Ureter (tissue), 1 donor: ENCODE measurements around the gene KLLN. TPM values are rescaled to one million over a fixed set of nuclear protein-coding genes. Genes with fewer than 3 reads are reported as not detected.
A peak's percentile ranks its signal among the peaks of the same experiment; 100 is the strongest.
"Not testable (repeated sequence)": the region's sequence is repeated elsewhere in the genome, so short reads cannot be mapped to it uniquely, and the experiment has no call there.

Source experiments
- DNase-seq: peaks from one replicate; pipeline ENCODE4 v3.0.0-alpha.2; 2020; ENCODE audit warnings: low spot score
- total RNA-seq: library from RNA; stranded (reverse); gene quantifications from one replicate; pipeline ENCODE4 v1.2.4, GENCODE V29; 2023
- donor health status: DM: yes; HTN: yes; CAD: no.

The KLLN gene, protein sequence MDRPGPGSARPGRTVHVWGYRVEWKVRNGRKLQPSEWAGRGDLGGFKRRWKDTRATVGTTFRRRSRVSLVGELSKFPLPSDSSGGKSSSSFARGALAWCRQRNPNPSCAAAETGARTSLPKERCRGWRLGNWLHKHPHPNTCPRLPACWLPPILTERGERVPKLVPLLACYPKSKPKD
- 2.1 TPM for total RNA-seq

DNA sequence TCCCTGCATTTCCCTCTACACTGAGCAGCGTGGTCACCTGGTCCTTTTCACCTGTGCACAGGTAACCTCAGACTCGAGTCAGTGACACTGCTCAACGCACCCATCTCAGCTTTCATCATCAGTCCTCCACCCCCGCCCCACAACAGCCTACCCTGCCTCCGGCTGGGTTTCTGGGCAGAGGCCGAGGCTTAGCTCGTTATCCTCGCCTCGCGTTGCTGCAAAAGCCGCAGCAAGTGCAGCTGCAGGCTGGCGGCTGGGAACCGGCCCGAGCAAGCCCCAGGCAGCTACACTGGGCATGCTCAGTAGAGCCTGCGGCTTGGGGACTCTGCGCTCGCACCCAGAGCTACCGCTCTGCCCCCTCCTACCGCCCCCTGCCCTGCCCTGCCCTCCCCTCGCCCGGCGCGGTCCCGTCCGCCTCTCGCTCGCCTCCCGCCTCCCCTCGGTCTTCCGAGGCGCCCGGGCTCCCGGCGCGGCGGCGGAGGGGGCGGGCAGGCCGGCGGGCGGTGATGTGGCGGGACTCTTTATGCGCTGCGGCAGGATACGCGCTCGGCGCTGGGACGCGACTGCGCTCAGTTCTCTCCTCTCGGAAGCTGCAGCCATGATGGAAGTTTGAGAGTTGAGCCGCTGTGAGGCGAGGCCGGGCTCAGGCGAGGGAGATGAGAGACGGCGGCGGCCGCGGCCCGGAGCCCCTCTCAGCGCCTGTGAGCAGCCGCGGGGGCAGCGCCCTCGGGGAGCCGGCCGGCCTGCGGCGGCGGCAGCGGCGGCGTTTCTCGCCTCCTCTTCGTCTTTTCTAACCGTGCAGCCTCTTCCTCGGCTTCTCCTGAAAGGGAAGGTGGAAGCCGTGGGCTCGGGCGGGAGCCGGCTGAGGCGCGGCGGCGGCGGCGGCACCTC is at the start of gene KLLN, which contains the start of gene PTEN:
TSS of gene KLLN (minus strand) at position 481 of the 891 bp plus-strand sequence. CDS start 1,046 bp downstream, outside the sequence.
TSS of gene PTEN (plus strand) at position 573 of the 891 bp plus-strand sequence. CDS start 845 bp downstream, outside the sequence.
- peak; percentile 93 for DNase-seq

DNA sequence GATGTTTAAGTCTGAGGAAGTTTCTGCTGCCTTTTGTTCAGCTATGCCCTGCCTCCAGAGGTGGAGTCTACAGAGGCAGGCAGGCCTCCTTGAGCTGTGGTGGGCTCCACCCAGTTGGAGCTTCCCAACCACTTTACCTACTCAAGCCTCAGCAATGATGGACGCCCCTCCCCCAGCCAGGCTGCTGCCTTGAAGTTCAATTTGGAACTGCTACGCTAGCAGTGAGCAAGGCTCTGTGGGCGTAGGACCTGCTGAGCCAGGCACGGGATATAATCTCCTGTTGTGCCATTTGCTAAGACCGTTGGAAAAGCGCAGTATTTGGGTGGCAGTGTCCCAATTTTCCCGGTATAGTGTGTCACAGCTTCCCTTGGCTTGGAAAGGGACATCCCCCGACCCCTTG is 40.1 kb upstream of the KLLN start:
- DNase-seq = not testable (repeated sequence)

DNA sequence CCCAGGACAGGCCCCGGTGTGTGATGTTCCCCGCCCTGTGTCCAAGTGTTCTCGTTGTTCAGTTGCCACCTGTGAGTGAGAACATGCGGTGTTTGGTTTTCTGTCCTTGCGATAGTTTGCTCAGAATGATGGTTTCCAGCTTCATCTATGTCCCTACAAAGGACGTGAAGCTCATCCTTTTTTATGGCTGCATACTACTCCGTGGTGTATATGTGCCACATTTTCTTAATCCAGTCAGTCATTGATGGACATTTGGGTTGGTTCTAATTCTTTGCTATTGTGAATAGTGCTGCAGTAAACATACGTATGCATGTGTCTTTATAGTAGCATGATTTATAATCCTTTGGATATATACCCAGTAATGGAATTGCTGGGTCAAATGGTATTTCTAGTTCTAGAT is 34.6 kb upstream of the KLLN start:
- DNase-seq = not testable (repeated sequence)

DNA sequence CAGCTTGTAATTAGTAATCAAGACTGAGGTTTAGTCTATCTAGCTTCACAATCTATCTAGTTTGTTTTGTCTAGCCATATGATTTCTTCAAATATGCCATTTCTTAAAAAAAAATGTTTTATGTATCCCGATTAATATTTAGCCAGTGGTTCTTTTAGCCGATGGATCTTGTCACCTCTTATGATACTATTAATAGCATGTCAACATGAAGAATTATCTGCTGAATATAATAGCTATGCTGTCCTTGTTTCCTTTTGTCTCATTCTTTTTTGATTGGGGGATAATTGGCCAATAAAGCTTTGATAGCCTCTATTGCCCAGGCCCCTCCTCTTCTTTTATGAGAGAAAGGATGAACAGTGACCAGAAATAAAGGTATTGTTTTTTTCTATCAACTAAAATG is 32.9 kb upstream of the KLLN start:
- no peak for DNase-seq

DNA sequence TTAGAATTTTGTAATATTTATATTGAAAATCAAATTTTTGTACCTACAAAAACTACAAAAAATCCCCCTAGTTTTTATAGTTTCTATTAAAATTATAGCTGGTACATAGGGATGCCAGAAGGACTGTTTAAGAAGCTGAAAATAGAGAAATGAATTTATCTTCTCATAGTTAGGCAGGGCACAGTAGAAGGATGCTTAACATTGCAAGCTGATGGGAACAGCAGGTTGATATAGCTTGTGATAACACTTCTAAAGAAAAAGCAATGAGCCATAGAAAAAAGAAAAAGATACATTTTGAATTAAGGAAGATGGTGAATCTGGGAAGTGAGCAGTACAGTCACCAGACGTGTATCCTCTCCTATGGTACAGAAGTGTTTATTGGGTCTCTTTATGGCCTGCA is 32.1 kb upstream of the KLLN start:
- DNase-seq = no peak

DNA sequence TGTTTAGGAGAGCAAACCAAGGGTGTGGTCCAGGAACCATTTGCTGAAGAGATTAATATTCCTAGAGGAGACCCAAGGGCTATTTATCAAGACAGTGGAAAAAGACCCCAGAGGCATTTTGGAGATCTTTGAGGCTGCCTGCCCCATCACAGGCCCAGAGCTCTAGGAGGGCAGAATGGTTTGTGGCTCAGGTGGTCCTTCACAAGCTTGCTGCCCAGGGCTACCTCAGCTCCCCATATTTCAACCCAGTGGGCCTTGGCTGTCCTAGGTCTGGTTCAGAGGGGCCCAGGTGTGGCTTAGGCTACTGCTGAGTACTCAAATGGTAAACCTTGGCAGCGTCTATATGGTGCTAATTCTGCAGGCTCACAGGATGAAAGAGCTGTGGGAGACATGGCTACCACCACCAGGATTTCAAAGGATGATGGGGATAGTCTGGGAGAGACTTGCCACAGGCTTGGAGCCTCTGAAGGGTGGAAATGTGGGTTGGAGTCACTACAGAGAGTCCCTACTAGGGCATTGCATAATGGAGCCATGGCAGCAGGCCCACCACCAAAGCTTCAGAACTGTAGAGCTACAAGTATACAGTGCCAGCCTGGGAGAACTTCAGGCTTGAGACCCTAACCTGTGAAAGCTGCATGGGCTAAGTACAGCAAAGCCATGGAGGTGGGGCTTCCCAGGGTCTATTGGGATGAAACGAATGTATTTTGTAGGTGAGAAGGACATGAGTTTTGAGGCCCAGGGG is 24.4 kb upstream of the KLLN start:
- no peak for DNase-seq

DNA sequence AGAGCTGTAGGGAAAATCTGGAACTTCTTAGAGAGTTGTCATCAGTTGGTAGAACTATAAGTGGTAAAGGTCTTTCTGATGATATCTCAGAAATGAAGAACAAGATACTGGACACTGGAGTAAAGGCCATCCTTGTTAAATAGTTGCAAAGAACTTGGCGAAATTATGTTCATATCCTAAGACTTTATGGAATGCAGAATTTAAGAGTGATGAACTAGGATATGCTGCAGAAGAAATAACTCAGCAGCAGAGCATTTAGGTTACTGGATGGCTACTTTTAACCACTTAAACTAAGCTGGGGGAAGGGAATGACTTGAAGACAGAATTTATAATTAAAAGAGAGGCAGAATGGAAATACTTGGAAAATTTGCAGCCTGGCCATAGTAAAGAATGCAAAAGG is 23.8 kb upstream of the KLLN start:
- DNase-seq = no peak

DNA sequence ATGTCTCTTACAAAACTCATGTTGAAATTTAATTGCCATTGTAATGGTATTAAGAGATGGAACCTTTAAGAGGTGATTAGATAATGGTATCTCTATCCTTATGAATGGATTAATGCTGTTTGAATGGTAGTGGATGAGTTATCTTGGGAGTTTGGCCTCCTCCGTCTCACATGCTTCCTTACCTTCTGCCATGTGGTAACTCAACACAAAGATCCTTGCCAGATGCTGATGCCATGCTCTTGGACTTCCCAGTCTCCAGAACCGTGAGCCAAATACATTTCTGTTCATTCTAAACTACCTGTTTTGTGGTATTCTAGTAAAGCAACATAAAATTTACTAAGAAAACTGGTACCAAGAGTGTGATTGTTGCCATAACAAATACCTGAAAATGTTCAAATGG is 23.3 kb upstream of the KLLN start:
- DNase-seq = no peak

DNA sequence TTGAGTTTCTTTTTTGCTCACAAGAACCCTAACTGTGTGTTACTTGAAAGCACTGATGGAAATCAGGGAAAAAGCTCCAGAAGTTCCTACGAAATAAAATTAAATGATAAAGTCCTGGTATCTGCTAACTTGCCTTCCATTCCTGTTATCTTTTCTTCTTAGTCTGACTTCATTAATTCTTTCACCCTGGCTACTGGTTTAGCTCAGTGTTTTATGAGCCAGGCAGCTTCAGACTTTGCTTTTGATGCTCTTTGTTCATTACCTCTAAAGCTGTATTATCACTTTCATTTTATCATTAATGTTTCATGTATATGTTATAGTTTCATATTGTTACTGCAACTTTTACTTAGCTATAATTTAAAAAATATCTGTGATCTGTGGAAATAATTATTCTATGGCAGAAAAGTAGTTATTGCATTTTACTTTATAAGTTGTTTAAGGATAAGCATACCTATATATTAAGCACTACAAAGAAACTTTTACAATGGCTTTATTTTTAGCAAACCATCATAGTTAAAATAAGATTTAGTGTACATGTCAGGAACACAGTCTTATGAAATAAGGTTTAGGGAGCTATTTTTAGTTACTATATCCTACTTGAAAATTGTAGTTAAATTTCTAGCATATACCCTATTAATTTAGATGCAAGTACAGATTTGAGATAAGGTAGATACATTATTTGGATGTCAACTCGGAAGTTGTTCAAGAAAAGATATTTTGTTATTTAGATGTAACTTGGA is 19.4 kb upstream of the KLLN start:
- DNase-seq = no peak

DNA sequence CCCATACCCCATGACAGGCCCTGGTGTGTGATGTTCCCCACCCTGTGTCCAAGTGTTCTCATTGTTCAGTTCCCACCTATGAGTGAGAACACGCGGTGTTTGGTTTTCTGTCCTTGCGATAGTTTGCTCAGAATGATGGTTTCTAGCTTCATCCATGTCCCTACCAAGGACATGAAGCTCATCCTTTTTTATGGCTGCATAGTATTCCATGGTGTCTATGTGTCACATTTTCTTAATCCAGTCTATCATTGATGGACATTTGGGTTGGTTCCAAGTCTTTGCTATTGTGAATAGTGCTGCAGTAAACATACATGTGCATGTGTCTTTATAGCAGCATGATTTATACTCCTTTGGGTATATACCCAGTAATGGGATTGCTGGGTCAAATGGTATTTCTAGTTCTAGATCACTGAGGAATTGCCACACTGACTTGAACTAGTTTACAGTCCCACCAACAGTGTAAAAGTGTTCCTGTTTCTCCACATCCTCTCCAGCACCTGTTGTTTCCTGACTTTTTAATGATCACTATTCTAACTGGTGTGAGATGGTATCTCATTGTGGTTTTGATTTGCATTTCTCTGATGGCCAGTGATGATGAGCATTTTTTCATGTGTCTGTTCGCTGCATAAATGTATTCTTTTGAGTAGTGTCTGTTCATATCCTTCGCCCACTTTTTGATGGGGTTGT is 18.2 kb upstream of the KLLN start:
- DNase-seq = not testable (repeated sequence)

DNA sequence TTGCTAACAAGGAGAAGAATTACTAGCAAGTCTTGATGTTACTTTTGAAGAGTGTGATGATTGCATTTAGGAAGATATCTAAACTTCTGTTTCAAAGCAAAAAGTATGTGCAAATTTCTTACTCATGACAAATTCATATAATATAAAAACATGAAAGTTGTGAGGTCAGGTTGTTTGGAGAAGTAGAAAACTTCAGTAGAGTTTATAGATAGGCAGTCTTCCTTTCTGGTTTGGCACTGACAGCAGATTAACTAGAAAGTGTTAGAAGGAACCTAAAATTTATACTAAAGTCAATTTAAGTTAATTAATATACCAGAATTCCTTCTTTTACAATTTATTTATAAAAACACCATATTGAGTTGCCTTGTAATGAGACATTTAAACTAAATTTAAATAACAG is 17.0 kb upstream of the KLLN start:
- DNase-seq = no peak

DNA sequence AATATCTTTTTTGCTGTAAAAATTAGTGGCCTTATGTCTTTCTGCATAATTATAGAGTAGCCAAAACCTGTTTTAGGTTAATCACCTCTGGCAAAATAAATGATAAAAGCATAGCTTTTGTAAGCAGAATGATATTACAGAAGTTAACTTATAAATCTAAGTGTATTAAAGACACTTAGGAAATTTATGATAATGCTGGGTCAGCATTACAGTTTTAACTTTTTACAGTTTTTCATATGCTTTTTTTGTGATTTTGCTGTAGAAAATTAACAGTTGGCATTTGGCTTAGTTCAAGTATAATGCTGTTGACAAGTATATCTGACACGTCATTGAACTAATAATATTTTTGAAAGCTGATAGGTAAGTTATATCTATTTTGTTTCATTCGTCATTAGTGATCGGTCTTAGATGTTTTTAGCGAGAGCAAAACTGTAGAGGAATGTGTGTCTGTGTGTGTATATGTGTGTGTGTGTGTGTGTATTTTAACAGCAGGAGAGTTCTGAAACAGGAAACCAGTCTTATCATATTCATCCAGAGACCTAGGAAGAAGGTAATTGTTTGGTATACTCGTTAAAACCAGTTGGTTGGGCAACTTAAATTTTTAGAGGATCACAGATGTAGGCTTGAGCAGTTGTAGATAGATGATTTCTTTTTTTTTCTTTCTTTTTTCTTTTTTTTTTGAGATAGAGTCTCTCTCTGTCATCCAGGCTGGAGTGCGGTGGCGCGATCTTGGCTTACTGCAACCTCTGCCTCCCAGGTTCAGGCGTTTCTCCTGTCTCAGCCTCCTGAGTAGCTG is 15.5 kb upstream of the KLLN start:
- no peak for DNase-seq

DNA sequence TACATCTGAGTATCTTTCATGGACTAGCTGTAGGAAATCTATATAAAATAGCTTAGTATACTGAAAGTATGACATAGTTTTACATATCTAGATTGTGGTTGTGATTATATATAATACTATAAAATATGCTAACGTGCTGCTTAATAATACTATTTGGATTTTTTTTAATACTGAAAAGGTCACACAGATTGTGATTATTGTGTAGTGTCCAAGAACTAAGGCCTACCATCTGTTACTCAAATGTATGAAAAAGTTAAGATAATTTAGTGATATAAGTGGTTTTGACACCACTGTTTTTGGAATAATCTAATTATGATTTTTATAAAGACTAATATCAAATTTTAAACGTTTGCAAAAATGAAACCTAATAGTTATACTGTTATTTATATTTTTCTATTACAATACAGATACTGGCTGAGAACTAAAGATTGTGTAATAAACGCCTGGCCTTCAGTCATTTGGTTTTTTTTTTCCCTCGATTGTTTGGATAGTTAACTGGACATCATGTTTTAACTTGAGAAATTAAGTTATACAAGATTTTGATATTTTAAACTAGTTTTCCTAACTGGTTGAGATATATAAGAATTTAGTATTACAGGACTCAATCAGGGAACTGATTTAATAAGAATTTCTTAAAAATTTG is 12.7 kb upstream of the KLLN start:
- DNase-seq = no peak

DNA sequence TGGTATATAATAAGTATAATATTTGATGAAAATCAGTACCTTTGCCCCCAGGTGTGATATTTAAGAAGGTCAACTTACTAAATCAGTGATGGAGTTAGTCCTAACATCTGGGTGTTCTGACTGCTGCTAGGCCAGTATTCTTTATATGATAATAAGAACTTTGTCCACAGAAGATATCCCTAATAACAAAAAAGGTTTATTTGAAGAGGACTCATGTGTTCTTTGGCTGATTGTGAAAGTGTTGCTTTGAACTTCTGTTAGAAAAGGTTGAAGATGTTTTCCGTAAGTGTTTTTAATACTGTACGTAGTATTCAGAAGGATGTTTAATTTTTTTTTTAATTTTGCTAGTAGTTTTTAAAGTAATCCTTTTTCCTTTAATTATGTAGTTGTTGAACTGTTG is 10.3 kb upstream of the KLLN start:
- DNase-seq = no peak

DNA sequence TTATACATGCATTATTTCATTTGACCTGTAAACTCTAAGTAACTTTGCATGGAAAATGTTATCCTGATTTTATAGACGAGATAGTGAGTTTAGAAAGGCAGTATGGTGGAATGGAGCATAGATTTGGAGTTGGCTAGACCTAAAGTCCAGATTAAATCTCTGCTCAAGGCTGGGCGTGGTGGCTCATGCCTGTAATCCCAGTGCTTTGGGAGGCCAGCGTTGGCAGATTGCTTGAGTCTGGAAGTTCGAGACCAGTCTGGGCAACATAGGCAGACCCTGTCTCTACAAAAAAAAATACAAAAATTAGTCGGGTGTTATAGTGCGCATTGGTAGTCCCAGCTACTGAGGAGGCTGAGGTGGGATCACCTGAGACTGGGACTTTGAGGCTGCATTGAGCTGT is 9.5 kb upstream of the KLLN start:
- DNase-seq = no peak

DNA sequence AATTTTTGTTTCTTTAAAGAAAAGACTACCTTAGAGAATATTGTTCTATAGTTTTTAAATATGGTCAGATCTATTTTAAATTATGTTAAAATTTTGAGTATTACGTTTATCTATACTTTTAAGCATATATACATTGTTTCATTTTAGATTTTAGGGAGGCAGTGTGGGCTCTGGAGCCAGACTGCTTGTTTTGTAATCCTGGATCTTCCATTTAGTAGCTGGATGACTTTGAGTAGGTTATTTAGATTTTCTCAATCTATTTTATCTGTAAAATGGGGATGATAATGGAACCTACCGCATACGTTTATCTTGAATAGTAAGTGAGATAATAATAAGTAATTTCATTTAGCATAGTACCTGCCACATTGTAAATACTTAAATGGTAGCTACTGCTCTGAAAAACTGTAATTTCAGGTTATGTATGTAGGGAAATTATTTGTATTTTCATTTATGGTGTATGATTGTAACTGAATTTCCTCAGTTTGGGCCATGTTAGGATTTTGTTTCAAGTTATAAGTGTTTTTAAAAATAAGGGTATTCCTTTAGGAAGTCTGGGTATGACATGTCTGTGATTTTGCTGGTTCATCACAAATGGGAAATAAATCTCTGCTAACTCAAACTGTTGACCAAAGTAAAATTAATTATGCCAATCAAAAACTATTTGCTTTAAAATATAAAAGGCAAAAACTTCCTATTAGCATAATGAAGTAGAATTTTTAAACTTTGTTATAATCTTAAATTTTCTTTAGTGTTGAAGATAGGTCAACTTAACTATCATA is 6.6 kb upstream of the KLLN start:
- DNase-seq = no peak

DNA sequence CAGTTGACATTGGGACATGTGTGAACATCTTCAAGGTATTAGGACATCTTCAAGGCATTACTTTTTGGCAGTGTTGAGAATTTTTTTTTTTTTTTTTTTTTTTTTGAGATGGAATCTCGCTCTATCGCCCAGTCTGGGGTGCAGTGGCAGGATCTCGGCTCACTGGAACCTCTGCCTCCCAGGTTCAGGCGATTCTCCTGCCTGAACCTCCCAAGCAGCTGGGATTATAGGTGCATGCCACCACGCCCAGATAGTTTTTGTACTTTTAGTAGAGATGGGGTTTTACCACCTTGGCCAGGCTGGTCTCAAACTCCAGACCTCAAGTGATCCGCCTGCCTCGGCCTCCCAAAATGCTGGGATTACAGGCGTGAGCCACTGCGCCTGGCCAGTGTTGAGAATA is 5.8 kb upstream of the KLLN start:
- DNase-seq = not testable (repeated sequence)

DNA sequence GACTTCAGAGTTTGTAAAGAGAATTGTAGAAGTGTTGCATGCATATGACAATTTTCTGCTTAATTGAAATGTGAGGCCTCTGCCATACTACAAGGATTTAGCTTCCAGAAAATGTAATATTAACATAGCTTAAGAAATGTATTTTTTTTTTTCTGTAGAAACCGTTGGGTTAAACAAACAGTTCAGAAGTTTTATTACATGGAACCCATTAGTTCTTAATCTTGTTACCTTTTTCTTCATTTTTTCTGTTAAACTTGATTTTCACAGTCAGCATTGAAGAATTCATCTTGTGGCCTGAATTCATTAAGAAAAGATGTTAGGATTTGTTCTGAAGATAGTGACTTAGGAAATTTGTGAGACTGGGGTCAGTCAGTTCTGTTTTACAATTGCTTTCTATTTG is 4.9 kb upstream of the KLLN start:
- no peak for DNase-seq

DNA sequence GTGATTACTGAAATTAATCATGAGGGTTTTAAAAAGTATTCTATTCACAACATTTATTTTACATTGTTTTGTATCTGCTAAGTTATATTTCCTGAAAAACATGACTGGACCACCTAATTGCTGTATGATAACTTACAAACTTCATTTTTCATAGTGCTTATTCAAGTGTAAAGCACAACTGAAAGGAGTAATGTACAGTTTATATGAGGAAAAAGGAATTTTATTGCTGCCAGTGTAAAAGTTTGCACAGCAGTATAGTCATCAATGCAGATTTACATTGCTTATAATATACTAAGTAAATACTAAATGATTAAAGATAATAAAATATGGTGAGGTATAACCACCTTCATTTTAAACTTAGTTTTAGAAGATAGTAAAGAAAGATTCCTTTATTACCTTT is 4.1 kb upstream of the KLLN start:
- DNase-seq = no peak
